ENCODE measurements around the gene GPR4. TPM values are rescaled to one million over a fixed set of nuclear protein-coding genes. Genes with fewer than 3 reads are reported as not detected.

The GPR4 gene
- total RNA-seq, 4 donors from 2014 or later, result 0.18 to 3.4 (median 1.7) TPM

DNA sequence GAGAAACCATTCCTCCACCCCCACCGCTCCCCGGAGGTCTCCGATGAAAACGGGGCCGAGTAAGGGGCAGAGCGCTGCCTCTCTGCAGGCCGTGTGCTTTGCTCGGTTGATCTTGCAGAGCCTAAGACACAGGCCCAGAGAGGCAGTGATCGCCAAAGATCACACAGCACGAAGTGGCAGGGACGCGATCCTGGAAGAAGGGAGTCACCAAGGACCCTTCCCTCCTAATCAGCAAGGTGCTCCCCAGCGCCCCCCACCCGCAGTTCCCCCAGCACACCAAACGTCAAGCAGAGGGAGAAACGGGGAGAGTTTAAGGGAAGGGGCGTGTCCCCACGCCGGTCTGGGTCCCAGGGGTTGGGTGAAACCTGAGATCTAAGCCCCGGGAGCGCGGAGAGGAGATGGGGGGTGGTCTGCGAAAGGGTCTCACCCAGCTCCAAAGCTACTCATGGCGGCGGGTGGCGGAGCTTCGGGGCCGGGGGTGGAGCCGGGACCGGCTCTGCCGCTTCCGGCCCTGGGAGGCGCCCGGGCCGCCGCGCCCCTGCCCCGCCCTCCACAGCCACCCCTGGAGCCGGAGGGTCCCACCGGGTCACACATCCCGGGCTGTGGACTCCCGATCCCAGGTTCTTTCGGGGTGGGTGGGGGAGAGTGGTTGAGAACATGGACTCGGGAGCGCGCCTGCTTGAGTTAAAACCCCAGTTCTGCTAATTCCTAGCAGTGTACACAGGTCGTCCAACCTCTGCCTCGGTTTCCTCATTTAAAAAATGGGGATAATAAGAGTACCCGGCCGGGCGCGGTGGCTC is 37.1 kb upstream of the GPR4 start, which contains the start of gene EML2:
TSS of gene EML2 (minus strand) at position 468 of the 800 bp plus-strand sequence. CDS start at position 447, 21 bp downstream.
- no peaks in the 10 kb centered on the region for H3K27me3 ChIP-seq
- peak within 1 kb of the TSS; percentile 64 to 72 (median 68) for H3K27ac ChIP-seq
- H3K4me3 ChIP-seq, result peak within 1 kb of the TSS; percentile 48 to 87 (median 80)
- TF ChIP-seq, protein P1, sequence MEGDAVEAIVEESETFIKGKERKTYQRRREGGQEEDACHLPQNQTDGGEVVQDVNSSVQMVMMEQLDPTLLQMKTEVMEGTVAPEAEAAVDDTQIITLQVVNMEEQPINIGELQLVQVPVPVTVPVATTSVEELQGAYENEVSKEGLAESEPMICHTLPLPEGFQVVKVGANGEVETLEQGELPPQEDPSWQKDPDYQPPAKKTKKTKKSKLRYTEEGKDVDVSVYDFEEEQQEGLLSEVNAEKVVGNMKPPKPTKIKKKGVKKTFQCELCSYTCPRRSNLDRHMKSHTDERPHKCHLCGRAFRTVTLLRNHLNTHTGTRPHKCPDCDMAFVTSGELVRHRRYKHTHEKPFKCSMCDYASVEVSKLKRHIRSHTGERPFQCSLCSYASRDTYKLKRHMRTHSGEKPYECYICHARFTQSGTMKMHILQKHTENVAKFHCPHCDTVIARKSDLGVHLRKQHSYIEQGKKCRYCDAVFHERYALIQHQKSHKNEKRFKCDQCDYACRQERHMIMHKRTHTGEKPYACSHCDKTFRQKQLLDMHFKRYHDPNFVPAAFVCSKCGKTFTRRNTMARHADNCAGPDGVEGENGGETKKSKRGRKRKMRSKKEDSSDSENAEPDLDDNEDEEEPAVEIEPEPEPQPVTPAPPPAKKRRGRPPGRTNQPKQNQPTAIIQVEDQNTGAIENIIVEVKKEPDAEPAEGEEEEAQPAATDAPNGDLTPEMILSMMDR (IDR thresholded peaks at IDR 0.05), result peak in 1 of 6 experiments; percentile 17
- no peak for TF ChIP-seq POLR2A (IDR thresholded peaks at IDR 0.05)
- no peaks in the 10 kb centered on the region for H3K9me3 ChIP-seq
- peak; percentile 60 to 79 (median 78) for DNase-seq
- peaks cover 0 to 43% (median 18%) of the 10 kb centered on the region in 4 donors for H3K4me1 ChIP-seq
- H3K36me3 ChIP-seq, result no peaks in the 10 kb centered on the region

DNA sequence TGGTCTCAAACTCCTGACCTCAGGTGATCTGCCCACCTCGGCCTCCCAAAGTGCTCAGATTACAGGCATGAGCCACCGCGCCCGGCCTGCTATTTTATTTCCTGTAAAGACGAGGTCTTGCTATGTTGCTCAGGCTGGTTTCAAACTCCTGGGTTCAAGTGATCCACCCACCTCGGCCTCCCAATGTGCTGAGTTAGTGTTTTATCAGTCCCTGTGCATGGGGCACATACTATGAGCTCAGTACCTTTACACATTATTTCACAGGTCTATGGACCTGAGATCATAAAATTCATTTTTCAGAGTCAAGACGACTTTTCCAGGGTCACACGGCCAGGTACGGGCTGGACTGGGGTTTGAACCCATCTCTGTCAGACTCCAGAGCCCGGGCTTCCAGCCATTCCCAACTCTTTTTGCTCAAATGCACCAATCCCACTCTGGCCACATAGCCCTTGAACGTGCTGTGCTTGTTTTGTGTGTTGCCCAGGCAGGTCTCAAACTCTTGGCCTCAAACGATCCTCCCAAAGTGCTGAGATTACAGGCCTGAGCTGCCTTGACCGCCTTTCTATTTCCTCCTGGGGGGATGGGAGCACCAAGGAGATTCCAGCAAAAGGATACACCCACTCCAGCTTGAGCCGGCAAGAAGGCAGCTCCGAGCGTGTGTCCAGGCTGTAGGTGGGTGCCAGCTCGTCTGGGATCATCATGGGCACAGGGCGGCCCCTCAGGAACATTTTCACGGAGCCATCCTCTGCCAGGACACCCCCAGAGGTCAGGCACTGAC is 36.1 kb upstream of the GPR4 start:
- Histone ChIP-seq H3K36me3 (no peaks in the 10 kb centered on the region), H3K27me3 (no peaks in the 10 kb centered on the region), H3K4me1 (peaks cover 0 to 37% (median 15%) of the 10 kb centered on the region in 4 donors), H3K27ac (no peak overlapping the region), H3K4me3 (peak overlapping the region in 2 of 4 donors; percentile 78 to 87), H3K9me3 (no peaks in the 10 kb centered on the region)
- no peak for DNase-seq
- TF ChIP-seq POLR2A (IDR thresholded peaks at IDR 0.05), result no peak
- TF ChIP-seq, protein P1 (IDR thresholded peaks at IDR 0.05), result no peak

DNA sequence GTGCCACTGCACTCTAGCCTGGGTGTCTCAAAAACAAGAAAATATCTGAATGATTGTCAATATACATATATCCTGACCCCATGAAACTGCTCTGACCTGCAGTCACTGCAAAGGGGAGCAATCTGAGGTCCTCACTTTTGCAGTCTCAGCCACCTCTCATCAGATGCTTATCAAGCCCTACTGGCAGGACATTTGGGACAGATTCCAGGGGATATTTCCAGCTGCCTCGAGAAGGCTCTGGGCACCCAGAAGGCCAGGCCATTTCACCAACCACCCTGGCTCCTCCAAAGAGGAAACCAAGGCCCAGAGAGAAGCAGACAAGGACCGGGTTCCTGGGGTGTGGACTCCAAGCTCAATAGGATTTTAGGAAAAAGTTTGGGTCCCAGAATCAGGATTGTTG is 34.9 kb upstream of the GPR4 start:
- peaks cover 0 to 29% (median 8%) of the 10 kb centered on the region in 4 donors for H3K4me1 ChIP-seq

DNA sequence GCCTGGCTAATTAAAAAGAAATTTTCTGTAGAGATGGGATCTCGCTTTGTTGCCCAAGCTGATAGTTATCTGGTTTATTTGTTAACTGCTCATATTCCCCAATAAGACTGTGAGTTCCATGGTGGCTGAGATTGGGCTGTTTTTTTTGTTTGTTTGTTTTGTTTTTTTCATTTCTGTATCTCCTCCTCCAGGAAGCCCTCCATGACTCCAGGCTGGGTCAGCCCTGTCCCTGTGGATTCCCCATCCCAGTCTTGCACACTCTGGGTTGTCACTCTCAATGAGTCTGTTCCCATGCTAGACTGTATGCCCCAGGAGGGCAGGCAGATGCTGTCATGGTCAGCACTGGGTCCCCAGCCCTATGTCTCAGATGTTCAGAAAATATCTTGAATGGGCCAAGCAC is 34.3 kb upstream of the GPR4 start:
- H3K27ac ChIP-seq, result no peak overlapping the region
- no peak for DNase-seq
- no peak for TF ChIP-seq POLR2A (IDR thresholded peaks at IDR 0.05)
- TF ChIP-seq, protein P1 (IDR thresholded peaks at IDR 0.05), result no peak

More for the DNA sequence above, 34.9 kb upstream of the GPR4 start:
- H3K4me3 ChIP-seq, result no peak overlapping the region
- no peaks in the 10 kb centered on the region for H3K36me3 ChIP-seq
- no peak overlapping the region for H3K27ac ChIP-seq
- no peak for DNase-seq
- no peaks in the 10 kb centered on the region for H3K9me3 ChIP-seq
- H3K27me3 ChIP-seq, result no peaks in the 10 kb centered on the region
- TF ChIP-seq, protein P1 (IDR thresholded peaks at IDR 0.05), result no peak
- no peak for TF ChIP-seq POLR2A (IDR thresholded peaks at IDR 0.05)

DNA sequence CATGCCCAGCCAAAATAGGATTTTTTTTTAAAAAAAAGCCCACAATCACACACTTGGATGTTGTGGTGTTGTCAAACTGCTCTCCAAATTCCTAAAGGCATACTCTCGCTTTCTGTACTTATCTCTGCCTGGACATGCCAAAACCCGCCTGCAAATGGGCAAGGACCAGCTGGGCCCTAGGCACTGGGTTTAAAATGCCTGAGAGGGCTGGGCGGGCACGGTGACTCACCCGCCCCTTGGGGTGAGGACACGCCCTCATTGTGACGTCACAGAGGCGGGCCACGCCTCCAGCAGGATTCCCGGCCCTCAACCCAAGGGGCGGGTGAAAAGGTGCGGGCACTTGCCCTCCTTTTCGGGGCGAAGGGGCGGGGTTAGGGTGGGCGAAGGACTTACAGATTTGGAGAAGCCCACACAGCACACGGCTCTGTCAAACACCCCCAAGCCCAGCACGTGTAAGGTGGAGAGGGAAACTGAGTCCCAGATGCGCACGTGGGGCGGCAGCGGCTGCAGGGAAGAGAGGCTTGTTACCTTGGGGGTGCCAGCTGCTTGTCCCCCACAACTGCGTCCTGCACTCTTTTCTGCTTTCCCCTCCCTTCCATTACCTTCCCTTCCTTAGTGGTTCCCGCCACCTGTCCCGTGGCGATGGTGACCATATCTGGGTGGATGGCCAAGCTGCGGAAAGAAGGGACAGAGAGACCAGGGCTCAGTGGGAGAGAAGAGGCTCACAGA is 30.6 kb upstream of the GPR4 start:
- H3K36me3 ChIP-seq, result peaks cover 0 to 26% (median 0%) of the 10 kb centered on the region in 3 donors
- DNase-seq, result peak in 2 of 3 donors; percentile 63 to 67
- no peak overlapping the region for H3K27ac ChIP-seq
- H3K4me1 ChIP-seq, result peaks cover 0 to 4% (median 0%) of the 10 kb centered on the region in 4 donors
- no peak for TF ChIP-seq POLR2A (IDR thresholded peaks at IDR 0.05)
- TF ChIP-seq, protein P1 (IDR thresholded peaks at IDR 0.05), result no peak
- no peaks in the 10 kb centered on the region for H3K9me3 ChIP-seq
- no peak overlapping the region for H3K4me3 ChIP-seq
- no peaks in the 10 kb centered on the region for H3K27me3 ChIP-seq

More for the DNA sequence above, 34.3 kb upstream of the GPR4 start:
- Histone ChIP-seq H3K27me3 (no peaks in the 10 kb centered on the region), H3K4me1 (peaks cover 0 to 23% (median 7%) of the 10 kb centered on the region in 4 donors), H3K36me3 (no peaks in the 10 kb centered on the region), H3K4me3 (no peak overlapping the region), H3K9me3 (no peaks in the 10 kb centered on the region)

Data from Peyer's patch (tissue), 4 donors.